Measurements from ENCODE around the gene CCDC60.

DNA sequence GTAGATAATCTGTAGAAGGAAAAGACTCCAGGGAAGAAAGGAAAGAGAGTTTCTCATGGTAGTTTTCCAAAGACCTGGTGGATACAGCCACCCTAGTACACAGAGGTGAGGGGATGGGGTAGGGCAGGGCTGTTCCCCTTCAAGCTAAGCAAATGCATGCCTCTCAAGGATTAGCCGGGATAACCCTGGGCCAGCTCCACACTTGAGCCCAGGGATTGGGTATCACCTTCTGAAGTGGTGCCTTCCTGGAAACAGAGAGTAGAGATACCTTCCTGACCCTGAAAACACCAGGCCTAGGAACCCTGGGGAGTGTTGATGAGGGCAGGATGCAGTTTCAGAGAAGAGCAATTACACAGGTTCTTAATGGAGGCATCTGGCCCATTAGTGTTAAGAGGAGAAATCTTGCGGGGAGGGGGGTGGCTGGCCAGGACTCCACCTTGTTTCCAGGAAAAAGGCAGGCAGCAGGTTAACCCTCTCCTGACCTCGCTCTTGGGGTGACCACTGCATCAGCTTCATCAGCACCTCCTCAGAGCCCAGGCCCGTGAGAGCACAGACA is 152.1 kb downstream of the CCDC60 start:
- TF ChIP-seq CTCF (IDR thresholded peaks at IDR 0.05; ENCODE audit: insufficient read depth, low read length) (no peak), GABPA (IDR thresholded peaks at IDR 0.05; ENCODE audit: low read depth) (no peak), POLR2AphosphoS5 (IDR thresholded peaks at IDR 0.05; ENCODE audit: low read depth) (no peak), REST (IDR thresholded peaks at IDR 0.05; ENCODE audit: insufficient replicate concordance, low read depth) (no peak), SPI1 (IDR thresholded peaks at IDR 0.05; ENCODE audit: borderline replicate concordance, low read depth) (no peak)
